Fibroblast of mammary gland (primary cell): ENCODE data around the gene TBKBP1.

Experiments used
- DNase-seq: peaks from one replicate; pipeline ENCODE4 v3.0.0-alpha.2; 2010; ENCODE audit warnings: low read depth
- H3K4me3 ChIP-seq: 2 replicates; pipeline ENCODE4 v1.5.1; 2011; ENCODE audit warnings: low read depth, mild to moderate bottlenecking, low read length, moderate library complexity; ENCODE audit not compliant: control insufficient read depth
- CTCF ChIP-seq: conservative IDR thresholded peaks from 2 replicates; pipeline ENCODE4 v1.5.1; 2011; ENCODE audit warnings: low read depth, low read length, inconsistent platforms; ENCODE audit not compliant: control insufficient read depth, insufficient read depth

The TBKBP1 gene

GRCh38 chr17:47651704-47652103 is 42.3 kb upstream of the TBKBP1 start:
- H3K4me3 ChIP-seq, result peak overlapping the region; percentile 0
- DNase-seq, result no peak
- no peak for TF ChIP-seq CTCF

GRCh38 chr17:47652570-47652969 is 41.4 kb upstream of the TBKBP1 start:
- no peak overlapping the region for H3K4me3 ChIP-seq
- no peak for TF ChIP-seq CTCF
- peak; percentile 29 for DNase-seq

- H3K4me3 ChIP-seq, result no peak overlapping the region
- no peak for TF ChIP-seq CTCF
- no peak for DNase-seq
Measured at GRCh38 chr17:47653442-47653841, 40.5 kb upstream of the TBKBP1 start.

GRCh38 chr17:47654991-47655390 is 39.0 kb upstream of the TBKBP1 start:
- no peak for TF ChIP-seq CTCF
- peak; percentile 24 for DNase-seq
- H3K4me3 ChIP-seq, result peak overlapping the region; percentile 16

- DNase-seq, result no peak
- no peak for TF ChIP-seq CTCF
- H3K4me3 ChIP-seq, result no peak overlapping the region
Measured at GRCh38 chr17:47660064-47660492, 33.9 kb upstream of the TBKBP1 start.

- DNase-seq, result peak; percentile 68
- TF ChIP-seq CTCF, result peak; percentile 83
- no peak overlapping the region for H3K4me3 ChIP-seq
Measured at GRCh38 chr17:47663912-47664623, 29.9 kb upstream of the TBKBP1 start.

GRCh38 chr17:47664624-47664941 is 29.4 kb upstream of the TBKBP1 start:
- DNase-seq, result no peak
- H3K4me3 ChIP-seq, result no peak overlapping the region
- TF ChIP-seq CTCF, result no peak
